Iris pigment epithelial cell (primary cell): Measurements from ENCODE around the gene CD19.
"Not testable (repeated sequence)": the region's sequence is repeated elsewhere in the genome, so short reads cannot be mapped to it uniquely, and the experiment has no call there.

Experiments
- DNase-seq: peaks from one replicate; pipeline ENCODE4 v3.0.0-alpha.2; 2011; ENCODE audit warnings: low read depth

Gene CD19

GRCh38 chr16:28910086-28911031 is 21.4 kb upstream of the CD19 start:
- DNase-seq, result peak; percentile 34

- no peak for DNase-seq
Observed at GRCh38 chr16:28912558-28912957, 19.2 kb upstream of the CD19 start.

GRCh38 chr16:28913946-28914724 is 17.6 kb upstream of the CD19 start:
- no peak for DNase-seq

- peak; percentile 72 for DNase-seq
Observed at GRCh38 chr16:28915181-28915580, 16.6 kb upstream of the CD19 start.

GRCh38 chr16:28917095-28917494 is 14.7 kb upstream of the CD19 start:
- no peak for DNase-seq

- no peak for DNase-seq
Observed at GRCh38 chr16:28918698-28919097, 13.1 kb upstream of the CD19 start.

- DNase-seq, result no peak
Observed at GRCh38 chr16:28923231-28923587, 8.6 kb upstream of the CD19 start.

GRCh38 chr16:28923652-28924398 is 7.9 kb upstream of the CD19 start:
- no peak for DNase-seq

- no peak for DNase-seq
Observed at GRCh38 chr16:28924399-28924761, 7.4 kb upstream of the CD19 start.

GRCh38 chr16:28924762-28925385 is 6.9 kb upstream of the CD19 start, which contains the start of gene RABEP2:
Gene RABEP2 (minus strand): TSS chr16:28925238. CDS start chr16:28925163, 75 bp downstream.
- peak; percentile 81 for DNase-seq

- peak; percentile 75 for DNase-seq
Observed at GRCh38 chr16:28925386-28926228, 6.2 kb upstream of the CD19 start.

- not testable (repeated sequence) for DNase-seq
Observed at GRCh38 chr16:28926284-28926683, 5.5 kb upstream of the CD19 start.

- no peak for DNase-seq
Observed at GRCh38 chr16:28927815-28928214, 4.0 kb upstream of the CD19 start.

GRCh38 chr16:28930203-28930602 is 1.6 kb upstream of the CD19 start:
- no peak for DNase-seq

- no peak for DNase-seq
Observed at GRCh38 chr16:28930652-28931051, 1.1 kb upstream of the CD19 start.

- no peak for DNase-seq
Observed at GRCh38 chr16:28932339-28933141, 769 bp downstream of the CD19 start.

- no peak for DNase-seq
Observed at GRCh38 chr16:28933171-28933570, 1.4 kb downstream of the CD19 start.

- DNase-seq, result no peak
Observed at GRCh38 chr16:28935346-28935745, 3.6 kb downstream of the CD19 start.

- peak; percentile 77 for DNase-seq
Observed at GRCh38 chr16:28935924-28936783, 4.4 kb downstream of the CD19 start.
